HG02885 (cell line): ENCODE results near the gene NLE1.
"Not testable (repeated sequence)": the region's sequence is repeated elsewhere in the genome, so short reads cannot be mapped to it uniquely, and the experiment has no call there.

Source experiments
- ATAC-seq: cut with Tn5 transposase; IDR thresholded peaks from one replicate; pipeline ENCODE4 v1.9.1; 2021; ENCODE audit warnings: mild to moderate bottlenecking; ENCODE audit not compliant: unreplicated experiment, poor library complexity

NLE1 gene

DNA sequence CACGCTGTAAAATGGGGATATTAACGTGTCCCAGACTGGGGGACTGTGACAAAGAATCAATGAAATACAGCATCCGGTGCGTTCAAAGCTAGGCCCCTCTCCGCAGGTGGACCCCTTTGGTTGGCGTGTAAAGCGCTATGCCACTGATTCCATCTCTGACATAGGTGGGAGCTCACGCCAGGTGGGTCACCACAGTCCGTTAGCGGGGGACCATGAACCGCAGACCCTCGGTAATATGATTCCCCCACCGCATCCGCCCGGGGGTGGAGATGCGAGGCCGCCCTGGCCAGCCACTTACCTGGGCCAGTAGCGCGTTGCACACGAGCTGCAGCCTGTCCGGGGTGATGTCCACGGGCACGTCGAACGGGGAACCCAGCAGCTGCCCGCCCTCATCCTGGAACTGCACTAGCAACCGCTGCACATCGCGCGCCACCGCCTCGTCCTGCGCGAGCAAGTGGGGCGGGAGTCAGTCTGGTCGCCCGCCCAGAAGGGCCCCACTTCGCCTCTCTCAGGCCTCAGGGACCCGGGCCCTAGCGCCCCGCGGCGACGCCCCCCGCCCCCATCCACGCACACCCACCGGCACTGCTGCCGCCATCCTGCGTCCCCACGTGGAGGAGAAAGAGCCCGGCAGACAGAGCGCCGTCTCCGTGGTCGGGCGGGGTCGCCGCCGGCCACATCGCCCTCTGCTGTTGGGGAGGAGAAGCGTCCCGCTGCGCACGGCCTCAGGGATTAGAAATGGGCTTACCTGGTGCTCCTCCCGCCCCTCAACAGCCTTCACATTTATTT lies at the start of gene NLE1:
NLE1 (minus strand) TSS at position 623 of the 786 bp plus-strand sequence; CDS start at position 595, 28 bp downstream.
- ATAC-seq = peak; percentile 91

DNA sequence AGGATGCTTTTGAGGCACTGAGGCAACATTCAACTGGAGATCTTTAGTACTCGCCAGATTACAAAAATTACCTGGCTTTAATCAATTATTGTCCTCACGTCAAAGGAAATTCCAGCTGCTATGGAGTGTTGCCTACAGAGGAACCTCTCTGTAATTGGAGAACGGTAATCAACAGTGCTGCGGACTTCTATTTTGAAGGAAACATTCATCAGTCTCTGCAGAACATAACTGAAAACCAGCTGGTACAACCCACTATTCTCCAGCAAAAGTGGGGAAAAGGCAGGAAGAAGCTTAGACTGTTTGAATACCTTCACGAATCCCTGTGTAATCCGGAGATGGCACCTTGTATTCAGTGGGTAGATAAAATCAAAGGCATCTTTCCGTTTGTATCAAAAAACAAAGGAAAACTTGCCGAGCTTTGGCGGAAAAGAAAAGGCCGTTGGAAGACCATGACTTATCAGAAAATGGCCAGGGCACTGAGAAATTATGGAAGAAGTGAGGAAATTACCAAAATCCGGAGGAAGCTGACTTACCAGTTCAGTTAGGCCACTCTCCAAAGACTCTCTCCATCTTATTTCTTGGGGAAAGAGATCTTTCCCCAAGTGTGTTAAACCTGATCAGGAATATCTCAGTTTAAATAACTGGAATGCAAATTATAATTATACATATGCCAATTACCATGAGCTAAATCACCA lies 49.0 kb upstream of the NLE1 start:
- no peak for ATAC-seq

DNA sequence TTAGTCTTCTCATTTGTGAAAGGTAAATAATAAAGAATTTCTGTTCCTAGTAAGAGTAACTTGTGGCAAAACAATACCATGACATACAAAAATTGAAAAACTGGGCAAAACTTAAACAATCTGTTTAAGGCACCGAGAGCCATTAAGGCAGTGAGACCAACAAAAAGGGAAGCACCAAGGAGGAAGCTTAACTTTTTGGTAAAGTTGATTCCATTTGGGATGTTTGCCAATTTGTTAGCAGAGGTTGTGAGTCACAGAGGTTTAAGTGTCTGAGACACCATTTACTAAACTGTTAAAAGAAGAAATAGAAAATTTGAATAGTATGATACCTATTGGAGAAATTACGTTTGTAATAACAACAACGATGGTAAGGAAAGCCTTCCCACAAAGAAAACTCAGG lies 47.2 kb upstream of the NLE1 start:
- ATAC-seq = no peak

DNA sequence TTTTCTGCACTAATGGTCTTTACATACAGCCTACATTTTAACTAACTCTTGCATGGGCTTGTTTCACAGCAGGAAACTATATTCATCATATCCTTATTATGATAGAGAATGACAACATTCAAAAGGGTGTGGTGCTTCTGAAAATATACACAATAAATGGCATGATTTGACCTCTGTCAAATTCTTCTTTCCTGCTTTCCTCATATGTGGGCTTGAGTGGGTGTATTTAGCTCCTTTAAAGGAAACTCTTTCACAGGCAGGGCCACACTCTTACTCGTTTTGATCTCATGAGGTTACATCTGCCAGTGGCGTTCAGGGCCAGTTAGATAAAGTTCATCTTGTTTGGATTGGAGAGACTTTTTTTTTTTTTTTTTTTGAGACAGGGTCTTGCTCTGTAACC lies 46.0 kb upstream of the NLE1 start:
- no peak for ATAC-seq

DNA sequence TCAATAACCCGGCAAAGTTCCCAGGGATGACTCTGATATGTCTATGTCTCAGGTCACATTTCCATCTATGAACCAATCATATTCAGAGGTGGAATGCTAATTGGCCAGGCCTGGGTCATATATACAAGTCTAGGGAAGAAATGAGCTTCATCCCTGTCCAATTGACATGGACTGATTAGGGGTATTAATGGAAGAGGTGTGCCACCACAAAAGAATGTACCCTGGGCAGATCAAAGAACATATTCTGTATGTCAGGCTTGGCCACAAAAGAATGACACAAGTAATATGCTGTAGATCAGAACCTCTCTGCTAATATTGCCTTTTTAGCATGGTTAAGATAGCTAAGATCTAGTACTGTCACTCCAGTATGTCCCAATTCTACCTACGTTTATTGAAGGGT lies 45.4 kb upstream of the NLE1 start:
- ATAC-seq = no peak

DNA sequence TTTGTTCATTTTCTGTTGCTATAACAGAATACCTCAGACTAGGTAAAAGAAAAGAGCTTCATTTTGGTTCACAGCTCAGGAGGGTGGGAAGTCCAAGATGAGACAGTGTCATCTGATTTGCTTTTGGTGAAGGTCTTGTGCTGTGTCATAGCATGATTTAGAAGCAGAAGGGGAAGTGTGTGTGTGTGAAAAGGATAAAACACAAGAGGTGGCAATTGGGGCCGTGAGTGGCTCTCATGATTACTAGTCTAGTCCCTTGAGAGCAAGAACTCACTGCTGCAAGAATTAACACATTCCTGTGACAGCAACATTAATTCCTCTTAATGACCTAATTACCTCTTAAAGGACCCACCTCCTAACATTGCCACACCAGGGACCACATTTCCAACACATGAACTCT lies 43.7 kb upstream of the NLE1 start:
- no peak for ATAC-seq

DNA sequence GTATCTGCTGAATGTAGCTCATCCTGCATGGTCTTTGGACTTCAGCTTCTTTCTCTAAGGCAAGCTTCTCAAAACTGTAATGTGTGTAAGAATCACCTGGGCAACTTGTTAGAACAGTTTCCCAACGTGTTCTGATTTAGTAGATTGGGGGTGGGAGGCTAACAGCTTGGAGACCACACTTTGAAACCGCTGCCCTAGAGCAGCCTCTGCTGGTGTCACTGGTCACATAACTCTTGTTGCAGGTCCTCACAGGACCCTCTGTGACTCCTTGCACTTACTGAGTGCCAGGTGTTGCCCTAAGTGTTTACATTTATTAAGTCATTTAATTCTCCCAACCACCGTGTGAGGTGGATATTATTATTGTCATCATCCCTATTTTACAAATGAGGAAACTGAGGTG lies 42.2 kb upstream of the NLE1 start:
- no peak for ATAC-seq

DNA sequence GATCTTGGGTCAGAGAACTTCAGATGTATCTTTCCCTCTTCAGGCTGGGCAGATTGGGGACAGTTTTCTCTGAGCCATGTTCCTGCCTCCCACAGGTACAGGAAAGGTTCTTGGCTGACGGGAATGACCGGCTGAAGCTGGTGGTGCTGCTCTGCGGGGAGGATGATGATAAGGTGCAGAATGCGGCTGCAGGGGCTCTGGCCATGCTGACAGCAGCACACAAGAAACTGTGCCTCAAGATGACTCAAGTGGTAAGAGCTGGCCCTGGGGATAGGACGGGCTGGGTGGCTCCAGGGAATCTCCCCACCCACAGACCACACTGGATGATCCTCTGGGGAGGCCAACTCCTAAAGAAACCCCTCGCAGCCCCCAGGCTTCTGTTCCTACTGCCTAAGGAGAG lies 41.2 kb upstream of the NLE1 start:
- ATAC-seq = no peak

DNA sequence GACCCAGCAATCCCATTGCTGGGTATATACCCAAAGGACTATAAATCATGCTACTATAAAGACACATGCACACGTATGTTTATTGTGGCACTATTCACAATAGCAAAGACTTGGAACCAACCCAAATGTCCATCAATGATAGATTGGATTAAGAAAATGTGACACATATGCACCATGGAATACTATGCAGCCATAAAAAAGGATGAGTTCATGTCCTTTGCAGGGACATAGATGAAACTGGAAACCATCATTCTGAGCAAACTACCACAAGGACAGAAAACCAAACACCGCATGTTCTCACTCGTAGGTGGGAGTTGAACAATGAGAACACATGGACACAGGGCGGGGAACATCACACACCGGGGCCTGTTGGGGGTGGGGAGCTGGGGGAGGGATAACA lies 37.3 kb upstream of the NLE1 start:
- not testable (repeated sequence) for ATAC-seq

DNA sequence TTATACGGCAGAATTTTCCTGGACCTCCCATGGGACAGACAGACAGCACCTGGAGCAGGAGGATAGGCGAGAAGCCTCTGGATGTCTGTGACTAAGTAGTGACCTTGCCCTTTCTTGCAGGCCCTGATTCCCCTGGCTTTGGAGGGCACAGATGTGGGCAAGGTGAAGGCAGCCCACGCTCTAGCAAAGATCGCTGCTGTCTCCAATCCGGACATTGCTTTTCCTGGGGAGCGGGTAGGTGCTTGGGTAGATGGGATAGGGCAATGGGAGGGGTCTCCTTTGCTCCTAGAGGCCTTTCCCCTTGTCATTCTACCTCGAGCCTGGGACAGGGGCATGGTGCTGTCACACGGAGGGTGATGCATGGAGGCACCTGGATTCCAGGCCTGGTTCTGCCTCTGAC lies 34.8 kb upstream of the NLE1 start:
- ATAC-seq = no peak

DNA sequence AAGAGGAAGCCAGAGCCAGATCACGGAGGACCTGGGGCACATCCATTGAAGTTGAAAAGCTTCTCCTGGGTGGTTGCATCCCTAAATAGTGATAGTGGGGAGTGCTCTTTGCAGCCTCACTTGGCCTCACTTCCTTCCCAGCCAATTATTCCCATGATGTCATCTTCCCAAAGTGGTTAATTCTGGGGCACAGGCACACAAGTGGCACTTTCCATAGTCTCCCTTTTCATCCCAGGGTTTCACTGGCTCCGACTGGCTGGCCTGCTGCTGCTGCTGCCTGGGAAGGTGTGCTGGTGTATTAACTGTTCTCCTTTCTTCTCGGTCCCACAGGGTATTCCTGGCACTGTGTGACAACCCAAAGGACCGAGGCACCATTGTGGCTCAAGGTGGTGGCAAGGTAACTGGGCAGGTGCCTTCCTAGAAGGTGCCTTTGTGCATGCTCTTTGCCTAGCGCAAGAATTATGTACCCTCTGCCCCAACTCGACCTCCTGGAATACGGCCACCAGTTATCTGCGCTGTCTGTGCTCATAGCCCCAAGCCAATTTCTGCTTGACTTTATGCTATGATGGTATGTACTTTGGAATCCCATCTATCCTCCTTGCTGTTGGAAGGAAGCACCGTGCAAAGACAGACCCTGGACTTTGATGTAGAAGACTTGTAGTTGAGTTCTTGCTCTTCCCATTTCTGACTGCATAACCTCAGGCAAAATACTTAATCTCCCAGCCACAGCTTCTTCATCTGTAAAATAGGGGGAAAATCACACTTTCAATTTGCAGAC lies 33.7 kb upstream of the NLE1 start:
- ATAC-seq = no peak

DNA sequence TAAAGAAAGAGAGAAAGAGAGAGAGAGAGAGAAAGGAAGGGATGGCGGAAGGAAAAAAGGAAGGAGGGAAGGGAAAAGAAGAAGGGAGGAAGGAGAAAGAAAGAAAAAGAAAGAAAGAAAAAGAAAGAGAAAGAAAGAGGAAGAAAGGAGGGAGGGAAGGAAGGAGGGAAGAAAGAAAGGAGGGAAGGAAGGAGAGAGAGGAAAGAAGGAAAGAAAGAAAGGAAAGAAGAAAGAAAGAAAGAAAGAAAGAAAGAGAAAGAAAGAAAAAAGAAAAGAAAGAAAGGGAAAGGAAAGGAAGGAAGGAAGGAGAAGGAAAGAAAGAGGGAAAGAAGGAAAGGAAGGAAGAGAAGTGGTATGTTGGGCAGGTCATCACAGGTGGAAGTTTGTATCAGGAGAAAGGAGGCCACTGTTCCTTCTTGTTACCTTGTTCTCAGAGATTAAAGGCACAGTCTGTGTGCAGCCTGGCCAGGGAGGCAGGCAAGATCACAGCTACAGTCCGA lies 32.8 kb upstream of the NLE1 start:
- no peak for ATAC-seq

DNA sequence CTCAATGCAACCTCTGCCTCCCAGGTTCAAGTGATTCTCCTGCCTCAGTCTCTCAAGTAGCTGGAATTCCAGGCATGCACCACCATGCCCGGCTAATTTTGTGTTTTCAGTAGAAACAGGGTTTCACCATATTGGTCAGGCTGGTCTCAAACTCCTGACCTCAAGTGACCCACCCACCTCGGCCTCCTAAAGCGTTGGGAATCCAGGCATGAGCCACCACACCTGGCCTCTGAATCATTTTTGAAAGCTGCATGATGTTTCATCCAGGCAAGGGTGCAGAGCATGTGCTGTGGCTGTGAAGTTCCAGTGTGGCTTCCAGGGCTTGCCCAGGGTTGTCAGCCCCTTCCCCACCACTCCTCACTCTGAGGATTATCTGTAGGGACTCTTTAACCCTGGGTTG lies 30.2 kb upstream of the NLE1 start:
- not testable (repeated sequence) for ATAC-seq

DNA sequence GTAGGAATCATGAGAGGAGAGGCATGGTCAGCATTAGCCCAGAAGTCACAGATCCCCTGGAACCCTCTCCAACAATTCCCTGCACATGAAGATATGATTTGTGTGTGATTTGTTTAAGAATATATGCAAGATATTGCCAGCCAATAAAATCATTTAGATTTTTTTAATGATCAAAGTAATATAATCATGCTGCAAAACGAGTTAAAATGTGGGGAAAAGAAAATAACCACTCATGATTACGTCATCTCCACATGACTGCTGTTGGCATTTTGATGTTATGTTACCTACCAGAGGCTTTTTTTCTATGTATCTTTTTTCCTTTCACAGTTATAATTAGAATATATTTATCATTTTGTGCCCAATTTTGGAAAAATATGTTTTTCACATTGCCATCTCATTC lies 29.7 kb upstream of the NLE1 start:
- ATAC-seq = no peak

DNA sequence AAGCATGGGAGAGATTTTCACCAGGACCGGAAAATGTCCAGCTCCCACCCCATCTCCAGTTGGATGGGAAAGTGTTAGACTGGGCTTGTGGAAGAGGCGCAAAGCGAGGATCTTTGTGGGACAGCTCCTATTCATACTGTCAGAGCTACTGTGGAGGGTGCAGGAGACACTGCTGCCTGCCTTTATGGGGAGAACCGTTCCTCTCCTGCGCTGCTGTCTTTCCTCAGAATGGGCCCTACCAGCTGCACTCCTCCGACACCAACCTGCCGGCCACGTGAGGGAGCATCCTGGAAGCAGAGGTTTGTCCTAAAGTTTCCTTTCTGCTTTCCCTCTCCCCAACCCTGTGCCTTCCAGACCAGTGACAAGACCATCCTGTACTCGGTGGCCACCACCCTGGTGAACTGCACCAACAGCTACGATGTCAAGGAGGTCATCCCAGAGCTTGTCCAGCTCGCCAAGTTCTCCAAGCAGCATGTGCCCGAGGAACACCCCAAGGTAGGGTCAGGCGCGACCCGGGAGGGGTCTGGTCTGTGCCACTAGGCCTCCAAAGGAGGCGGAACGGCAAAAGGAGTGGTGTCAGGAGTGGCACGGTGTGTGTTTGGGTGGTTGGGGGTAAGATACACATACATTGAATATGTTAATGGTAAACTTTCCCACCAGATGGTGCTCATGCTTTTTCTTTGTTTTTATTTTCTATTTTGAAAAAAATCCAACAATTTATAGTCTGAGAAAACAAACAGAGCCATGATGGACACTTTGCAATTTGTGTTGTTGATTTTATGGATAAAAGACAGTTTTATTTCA lies 29.1 kb upstream of the NLE1 start:
- ATAC-seq = no peak

DNA sequence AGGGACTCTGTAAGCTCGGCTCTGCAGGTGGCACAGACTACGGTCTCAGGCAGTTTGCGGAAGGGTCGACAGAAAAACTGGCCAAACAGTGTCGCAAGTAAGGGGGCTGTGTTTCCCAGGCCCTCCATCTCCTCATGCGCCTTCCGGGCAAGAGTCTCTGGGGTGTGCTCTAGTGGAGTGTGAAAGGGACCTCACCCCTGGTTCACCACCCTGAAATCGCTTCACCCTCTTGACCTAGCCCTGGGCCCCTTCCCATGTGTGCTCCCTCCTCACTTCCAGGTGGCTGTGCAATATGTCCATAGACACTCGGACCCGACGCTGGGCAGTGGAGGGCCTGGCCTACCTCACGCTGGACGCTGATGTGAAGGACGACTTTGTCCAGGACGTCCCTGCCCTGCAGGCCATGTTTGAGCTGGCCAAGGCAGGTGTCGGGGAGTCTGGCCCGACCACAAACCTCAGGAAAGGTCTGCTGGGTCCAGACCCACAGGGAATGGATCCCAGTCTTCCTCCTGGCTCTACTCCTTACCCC lies 27.8 kb upstream of the NLE1 start:
- no peak for ATAC-seq

DNA sequence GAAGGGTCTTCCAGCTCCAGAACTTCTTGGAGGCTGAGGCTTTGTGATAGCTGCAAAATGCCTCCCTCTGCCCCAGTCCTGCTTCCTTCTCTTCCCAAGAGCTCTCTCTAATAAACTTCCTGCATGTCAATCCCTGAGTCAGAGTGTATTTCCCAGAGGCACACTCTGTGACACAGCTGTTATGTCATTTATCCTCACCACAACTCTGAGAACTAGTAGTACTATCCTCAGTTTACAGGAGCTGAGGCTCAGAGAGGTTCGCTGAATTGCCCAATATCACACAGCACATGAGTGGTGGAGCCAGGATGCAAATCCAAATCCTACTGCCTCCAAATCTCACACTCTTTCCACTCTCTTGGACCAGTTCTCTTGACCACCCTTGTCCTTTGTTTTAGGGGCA lies 25.6 kb upstream of the NLE1 start:
- ATAC-seq = no peak

DNA sequence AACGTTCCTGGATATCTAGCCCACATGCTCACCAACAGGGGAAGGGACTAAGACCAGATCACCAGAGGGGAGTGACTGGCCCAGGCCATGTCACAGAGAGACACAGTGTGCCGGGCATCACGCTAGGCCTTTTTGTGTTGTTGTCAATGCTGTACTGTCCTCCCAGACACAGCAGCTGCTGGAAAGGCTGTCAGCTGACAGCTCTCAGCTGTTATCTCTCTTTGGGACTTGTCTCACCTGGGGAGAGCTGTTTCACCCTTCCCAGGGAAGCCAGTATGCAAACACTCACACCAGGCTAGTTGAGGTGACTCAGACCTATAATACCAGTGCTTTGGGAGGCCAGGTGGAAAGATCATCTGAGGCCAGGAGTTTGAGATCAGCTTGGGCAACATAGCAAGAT lies 24.9 kb upstream of the NLE1 start:
- ATAC-seq = no peak

DNA sequence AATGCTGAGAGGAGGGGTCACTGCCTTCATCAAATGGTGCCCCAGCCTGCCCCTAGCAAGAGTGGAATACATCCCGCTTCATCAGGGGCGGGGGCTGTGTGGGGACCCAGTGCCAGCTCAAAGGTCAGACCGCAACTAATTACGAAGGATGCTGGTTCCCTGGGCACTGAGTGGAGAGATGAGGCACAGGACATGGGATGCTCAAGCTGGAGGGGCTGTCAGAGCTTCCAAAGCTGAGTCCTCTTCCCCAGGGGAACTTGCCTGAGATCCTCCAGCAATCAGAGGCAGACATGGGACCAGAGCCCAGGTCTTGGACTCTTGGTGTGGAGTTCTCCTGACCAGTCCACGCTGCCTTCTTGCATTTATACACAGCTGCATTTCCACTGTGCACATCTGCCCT lies 24.4 kb upstream of the NLE1 start:
- no peak for ATAC-seq

DNA sequence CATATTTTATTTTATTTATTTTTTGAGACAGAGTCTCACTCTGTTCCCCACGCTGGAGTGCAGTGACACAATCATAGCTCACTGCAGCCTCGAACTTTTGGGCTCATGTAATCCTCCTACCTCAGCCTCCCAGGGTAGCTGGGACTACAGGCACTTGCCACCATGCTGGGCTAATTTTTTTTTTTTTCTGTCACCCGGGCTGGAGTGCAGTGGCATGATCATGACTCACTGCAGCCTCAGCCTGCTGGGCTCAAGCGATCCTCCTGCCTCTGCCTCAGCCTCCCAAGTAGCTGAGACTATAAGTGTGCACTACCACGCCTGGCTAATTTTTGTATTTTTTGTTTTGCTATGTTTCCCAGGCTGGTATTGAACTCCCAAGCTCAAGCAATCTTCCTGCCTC lies 22.6 kb upstream of the NLE1 start:
- ATAC-seq = no peak
